Stimulated activated CD4-positive, alpha-beta T cell treated with anti-CD3 and anti-CD28 coated beads, Interleukin-1b, Interleukin-23, amount 100 ng/mL, for 48 hours (primary cell): ENCODE measurements around the gene KCNJ6.
A peak's percentile ranks its signal among the peaks of the same experiment; 100 is the strongest.
"Not testable (repeated sequence)": the region's sequence is repeated elsewhere in the genome, so short reads cannot be mapped to it uniquely, and the experiment has no call there.

Experiments used
- DNase-seq: peaks from one replicate; pipeline ENCODE4 v3.0.0-alpha.2; 2020

KCNJ6 gene

GRCh38 chr21:37766129-37766528, 150.1 kb downstream of the KCNJ6 start:
- DNase-seq: no peak

- no peak for DNase-seq
Measured at GRCh38 chr21:37765221-37765900, 150.9 kb downstream of the KCNJ6 start.

DNA sequence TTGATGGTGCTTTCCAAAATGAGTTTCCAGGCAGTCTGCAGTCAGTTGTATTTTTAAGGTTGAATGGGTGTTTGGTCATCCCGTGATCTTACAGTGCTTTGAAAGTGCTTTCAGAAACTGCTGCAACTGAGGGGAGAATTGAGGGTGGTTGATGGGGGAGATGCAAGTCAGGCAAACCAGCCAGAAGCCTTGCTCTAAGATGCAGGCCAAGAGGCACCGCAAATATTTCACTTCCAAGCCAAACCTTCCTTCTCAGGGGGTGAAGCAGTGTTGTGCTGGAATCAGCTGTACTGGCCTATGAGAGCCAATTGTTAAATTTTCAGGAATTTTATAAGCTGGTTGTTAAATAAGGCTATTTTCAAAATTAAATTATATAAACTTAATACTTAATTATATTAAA, 151.6 kb downstream of the KCNJ6 start:
- no peak for DNase-seq

DNA sequence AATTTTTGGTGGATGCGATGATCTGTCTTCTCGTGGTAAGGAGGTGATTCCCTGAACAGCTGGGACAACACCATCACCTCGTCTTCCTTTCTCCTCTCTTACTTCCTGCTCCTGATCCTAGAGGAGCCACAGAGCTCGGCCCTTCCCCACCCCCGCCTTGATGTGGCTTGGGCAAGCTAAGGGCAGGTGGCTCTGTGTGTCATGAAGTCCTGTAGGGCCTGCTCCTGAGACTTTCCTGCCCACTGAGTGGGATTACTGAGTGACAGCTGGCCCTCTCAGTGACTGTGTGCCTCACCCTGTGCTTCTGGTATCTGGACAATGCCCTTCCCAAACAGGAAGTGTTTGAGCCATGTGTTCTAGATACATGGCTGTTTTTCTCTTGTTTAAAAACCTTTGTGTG, 153.0 kb downstream of the KCNJ6 start:
- DNase-seq: no peak

DNA sequence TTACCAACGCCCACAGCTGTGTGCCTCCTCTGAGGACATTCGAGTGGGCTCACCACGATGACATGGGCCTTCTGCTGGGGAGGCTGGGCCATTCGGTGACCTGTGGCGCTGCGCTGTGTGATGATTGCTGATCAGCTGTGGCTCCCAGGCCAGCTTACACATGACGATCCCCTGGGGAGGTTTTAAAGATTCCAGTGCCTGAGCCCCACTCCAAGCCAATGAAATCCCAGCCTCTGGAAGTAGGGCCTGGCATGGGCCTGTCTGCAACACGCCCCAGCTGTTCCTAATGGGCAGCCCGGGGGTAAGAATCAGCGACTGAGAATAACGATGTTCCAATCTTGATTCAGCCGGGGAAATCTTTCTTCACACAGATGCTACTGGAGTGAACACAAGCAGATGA, 153.7 kb downstream of the KCNJ6 start:
- DNase-seq: no peak

DNA sequence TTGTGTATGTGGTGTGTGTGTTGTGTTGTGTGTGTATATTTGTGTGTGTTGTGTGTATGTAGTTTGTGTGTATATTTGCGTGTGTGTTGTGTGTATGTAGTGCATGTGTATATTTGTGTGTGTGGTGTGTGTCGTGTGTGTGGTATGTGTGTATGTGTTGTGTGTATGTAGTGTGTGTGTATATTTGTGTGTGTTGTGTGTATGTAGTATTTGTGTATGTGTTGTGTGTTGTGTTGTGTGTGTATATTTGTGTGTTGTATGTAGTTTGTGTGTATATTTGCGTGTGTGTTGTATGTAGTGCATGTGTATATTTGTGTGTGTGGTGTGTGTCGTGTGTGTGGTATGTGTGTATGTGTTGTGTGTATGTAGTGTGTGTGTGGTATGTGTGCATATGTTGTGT, 154.9 kb downstream of the KCNJ6 start:
- not testable (repeated sequence) for DNase-seq

DNA sequence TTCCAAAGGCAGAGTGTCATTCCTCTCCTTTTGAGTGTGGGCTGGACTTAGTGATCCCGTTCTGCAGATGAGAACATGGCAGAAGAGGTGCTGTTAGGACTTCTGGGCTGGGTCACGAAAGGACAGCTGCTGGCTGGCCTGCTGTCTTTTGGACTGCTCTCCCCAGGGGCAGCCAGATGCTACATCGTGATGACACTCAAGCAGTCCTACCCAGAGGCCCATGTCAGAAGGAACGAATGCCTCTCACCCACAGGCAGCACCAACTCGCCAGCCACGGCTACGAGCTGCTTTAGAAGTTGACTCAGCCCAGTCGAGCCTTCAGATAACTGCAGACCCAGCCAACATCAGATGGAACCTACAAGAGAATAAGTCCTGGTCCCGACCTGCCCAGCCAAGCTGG, 156.5 kb downstream of the KCNJ6 start:
- no peak for DNase-seq

DNA sequence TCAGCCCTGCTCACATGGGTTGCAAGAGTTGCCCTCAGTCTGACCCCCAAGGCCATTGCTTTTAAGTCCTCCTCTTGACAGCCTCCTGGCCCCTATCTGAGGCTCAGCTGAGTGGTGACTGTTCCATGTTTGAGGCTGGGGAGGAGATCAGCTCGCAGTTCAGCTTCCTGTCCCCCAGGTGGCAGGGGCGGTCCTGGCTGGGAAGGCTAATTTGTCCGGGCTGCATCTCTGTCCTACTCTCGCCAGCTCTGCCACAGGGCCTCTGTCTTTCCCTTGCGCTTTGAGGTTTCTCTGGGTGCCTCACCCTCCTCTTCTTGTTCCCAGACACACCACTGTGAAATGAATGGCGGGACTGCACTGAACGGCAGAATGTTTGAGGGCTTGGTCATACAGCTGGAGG, 157.3 kb downstream of the KCNJ6 start:
- DNase-seq: peak; percentile 11

DNA sequence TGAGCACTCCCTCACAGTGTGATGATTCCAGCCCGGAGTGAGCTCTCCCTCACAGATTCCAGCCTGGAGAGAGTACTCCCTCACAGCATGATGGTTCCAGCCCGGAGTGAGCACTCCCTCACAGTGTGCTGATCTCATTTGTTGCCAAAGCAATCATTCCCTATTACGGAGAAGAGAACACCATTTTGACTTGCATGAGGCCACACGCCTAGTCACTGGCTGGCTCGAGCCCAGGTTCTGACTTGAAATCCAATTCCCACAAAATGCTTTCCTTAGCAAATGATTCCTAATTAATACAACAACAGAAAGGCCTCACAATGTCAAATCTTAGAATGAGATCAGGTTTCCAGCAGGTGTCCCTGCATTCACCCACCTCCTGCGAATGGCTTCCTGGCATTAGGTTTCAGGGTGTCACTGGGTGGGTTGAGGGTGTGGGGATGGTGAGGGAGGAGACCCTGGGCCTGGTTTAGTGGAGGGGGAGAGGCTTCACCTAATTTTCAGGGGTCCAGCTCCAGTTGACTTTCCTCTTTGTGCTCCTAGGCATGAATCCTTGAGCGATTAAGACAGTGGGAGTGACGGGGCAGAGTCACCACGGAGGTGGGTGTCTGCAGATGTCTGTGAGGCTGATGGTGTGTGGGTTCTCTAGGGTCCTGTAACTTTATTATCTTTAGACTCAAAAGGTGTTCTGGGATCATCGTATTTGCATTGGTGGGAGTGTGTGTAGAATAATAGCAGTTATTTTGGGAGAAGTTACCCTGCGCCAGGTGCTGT, 158.5 kb downstream of the KCNJ6 start:
- no peak for DNase-seq

DNA sequence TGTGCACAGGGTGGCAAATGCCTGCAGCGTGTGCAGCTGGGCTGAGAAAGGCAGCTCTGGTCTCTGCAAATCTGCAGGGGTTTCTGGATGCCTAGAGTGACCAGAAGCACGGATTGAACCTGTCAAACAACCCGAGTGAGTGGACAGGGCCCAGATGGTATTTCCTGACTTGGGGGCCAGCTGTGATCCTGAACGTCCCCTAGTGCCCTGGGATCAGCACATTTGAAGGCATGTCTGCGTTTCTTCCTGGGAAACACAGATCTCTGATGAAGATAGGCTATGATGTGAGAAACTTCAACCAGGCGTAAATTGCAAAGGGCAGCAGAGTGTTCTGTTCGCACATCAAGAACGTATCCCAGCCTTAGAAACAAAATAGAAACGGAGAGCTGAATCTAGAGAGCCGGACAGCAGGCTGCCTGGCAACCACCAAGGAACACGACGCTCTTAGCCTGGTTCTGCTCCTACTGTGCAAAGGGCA, 163.1 kb downstream of the KCNJ6 start:
- DNase-seq: no peak

DNA sequence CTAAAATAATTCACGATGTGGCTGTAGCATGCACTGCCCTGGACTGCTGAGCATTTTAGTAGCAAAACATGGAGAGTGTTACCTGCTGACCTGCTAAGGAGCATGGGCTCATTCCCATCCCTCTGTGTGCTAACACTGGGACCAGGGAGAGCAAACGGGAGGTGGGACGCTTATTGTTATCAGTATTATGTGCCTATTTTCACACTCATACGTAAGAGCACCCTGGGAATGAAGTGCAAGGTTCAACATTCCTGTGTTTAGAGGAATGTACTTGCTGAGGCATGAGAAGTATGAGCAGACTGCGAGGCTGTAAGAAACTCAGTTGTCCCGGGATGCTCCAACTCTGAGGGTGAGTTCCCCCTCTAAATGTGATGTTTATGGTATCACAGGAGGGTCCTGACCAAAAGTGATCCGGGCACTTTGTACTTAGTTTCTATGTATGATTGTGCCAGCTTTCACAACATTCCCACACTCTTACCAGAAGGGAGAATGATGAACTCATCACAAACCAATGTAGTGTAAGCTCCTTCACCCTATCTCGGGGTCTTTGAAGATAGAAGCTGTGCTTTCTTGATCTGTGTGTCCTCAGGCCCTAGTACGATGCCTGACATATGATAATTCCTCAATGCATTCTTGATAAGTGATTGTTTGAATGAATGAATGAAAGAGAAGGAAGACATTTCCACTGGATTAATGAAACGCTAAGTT, 164.8 kb downstream of the KCNJ6 start:
- no peak for DNase-seq

- no peak for DNase-seq
Measured at GRCh38 chr21:37749132-37749531, 167.1 kb downstream of the KCNJ6 start.

DNA sequence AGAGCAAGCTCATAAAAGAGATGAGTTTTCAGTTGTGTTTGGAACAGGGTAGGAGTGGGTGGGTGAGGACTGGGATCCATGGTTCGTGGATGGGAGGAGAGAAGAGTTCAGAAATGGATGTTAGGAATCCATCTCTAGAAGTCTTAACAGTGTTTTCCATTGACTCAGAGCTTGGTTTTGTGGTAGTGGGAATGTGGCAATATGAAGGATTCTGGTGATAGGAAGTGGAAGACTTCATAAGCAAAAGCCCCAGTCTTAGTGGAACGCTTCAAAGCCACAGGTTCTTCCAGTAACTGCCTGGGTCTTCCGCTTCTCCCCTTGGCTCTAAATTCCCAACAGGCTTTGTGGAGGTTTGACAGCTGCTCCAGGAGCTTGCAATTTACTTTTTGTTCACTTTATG, 167.9 kb downstream of the KCNJ6 start:
- no peak for DNase-seq

DNA sequence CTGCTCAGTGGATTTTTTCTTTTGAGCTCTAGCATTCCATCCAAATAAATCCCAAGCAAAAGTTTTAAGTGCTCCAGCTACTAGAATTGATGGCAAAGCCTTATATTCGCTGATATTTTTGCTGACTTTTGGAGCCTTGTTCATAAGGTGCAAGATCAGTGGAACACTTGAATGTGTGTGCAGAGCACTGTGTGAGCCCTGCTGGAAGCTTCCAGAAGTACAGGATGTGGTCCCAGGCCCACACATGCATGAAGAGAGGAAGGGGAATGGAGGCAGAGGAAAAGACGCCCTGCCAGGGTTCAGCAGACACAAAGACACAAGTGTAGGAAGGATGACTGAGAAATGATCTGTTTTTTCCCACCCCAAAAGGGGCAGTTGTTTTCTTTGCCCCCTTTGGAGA, 169.4 kb downstream of the KCNJ6 start:
- DNase-seq: no peak

GRCh38 chr21:37744551-37744950, 171.7 kb downstream of the KCNJ6 start:
- DNase-seq: no peak

DNA sequence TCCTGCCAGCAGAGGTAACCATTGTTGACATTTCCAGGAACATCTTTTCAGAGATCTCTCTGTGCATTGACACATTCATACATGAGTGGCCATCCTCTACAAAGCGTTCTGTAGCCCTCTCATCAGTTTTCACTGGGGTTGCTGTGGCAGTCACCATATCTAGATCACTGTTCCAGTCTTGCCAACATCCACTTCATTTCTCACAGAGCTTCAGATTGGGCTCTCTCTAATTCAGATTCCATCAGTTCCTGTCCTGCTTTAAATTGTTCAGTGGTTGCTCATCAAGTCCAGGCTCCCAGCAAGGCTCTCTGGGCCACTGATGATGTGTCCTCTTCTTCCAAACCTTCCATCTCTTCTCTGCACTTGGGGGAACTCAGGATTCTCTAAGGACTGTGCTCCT, 173.7 kb downstream of the KCNJ6 start:
- no peak for DNase-seq

DNA sequence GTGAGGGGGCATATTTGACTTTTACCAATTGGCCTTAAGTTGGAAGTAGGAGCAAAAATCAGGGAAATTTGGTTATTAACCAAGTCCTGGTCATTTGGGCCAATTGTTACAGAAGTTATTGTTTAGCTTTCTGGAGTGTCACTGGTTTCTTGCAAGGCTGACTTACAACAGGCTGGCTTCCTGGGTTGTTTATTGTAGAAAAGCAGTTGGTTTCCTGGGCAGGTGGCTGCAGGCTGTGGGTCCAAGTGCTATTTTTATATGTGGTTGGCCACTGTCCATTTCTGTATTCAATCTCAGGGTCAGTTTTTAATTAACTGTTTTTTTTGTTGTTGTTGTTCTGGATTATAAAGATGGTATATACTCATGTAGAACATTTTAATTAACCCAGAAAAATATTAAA, 174.1 kb downstream of the KCNJ6 start:
- no peak for DNase-seq

DNA sequence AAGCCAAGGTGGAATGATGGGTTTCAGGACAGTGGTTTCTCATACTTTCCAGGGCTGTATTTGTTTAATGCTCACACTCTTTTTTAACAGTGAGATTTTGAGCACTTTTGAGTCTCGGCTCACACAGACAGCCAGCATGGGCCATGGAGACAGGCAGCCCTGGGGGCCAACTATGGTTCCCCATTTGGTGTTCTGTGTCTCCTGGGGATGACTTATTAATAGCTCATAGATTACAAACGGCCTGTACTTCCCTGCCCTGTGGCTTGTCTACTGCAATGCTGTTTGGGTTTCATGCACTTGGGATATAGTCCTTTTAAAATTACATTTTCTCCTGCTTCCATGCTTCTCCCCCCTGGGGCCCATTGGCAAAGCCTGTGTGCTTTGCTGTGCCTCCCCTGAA, 178.3 kb downstream of the KCNJ6 start:
- no peak for DNase-seq

DNA sequence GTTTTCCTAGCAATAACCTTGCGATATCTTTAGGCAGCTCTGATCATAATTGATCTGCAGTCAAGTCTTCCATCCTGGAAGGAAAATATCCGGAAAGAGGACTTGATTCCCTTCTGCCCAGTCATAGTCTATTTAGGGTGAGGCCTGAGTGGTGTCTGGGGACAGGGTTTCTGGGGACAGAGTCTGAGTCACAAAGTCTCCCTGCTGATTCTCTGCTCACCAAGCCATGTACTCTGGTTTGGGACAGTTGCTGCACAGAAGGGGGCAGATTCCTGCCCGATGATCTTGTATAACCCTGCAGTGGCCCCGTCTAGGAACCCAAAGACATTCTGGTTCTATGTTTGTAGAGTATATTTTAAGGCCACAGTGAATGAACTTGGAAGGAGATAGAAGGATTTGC, 178.8 kb downstream of the KCNJ6 start:
- DNase-seq: no peak

DNA sequence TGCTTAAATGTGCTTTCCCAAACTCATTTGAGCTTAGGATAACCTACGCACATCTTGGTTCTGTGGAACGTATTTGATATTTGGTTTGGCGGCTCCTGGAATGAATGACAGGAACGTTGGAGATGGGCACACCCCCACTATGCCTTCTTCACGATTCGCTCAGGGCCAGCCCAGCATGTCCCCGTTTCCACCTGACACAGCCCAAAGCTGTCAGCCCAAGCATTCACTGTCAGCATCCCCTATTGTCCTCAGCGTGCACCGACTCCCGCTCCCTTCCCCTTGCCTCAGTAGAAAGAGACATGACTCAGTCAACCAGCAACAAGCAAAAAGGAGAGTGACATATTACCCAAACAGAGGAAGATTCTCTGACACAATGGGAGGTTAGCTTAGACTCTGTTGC, 181.4 kb downstream of the KCNJ6 start:
- DNase-seq: no peak

DNA sequence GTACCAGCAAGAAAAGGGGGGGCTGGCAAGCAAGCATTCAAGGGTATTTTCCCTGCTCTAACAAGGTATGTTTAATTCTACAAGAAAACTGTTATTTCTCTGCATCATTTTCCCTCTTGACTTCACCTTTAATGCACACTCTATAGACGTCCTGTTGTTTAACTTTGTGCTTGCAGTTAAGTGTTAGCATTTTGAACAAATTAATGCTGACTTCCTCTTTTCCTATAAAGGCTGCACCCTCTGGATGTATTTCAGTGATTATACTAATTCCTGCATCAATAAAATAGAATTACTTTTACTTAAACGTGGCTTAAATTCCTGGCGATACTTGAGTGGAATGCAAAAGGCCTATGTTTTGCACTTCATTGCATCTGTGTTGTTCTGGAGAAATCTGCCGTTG, 183.3 kb downstream of the KCNJ6 start:
- DNase-seq: no peak

DNA sequence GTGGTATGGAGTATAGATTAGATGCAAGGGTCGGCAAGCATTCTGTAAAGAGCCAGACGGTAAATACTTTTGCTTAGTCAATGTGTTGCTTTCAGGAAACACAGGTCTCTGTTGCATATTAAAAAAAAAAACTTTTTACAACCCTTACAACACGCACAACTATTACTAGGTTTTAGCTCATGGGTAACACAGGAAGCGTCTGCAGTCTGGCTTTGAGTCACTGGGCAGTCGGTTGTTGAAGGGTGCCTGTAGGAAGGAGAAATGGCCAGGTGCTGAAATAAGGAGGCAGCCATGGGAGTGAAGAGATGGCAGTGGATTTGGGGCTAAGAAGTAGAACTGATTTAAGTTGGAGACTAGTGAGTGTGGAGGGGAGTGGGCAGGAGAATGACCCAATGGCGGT, 192.1 kb downstream of the KCNJ6 start:
- no peak for DNase-seq

DNA sequence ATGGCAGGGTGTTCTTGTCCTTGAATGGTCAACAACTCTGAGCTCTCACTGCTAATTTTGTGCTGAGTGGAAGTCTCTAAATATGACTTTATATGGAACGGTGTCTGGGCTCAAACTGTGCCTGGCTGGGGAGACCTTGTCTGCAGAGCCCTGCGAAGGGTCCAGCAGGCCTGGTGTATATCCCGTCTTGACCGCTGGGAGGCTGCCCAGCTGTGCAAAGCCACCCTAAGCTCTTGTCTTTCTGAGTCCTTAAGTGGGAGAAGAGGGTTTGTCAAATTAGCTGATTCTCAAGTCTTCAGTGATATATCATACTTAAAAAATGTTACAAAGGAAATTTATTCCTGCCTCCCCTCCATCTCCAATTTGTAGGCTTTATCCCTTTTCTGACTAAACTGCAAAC, 198.7 kb downstream of the KCNJ6 start:
- DNase-seq: no peak

DNA sequence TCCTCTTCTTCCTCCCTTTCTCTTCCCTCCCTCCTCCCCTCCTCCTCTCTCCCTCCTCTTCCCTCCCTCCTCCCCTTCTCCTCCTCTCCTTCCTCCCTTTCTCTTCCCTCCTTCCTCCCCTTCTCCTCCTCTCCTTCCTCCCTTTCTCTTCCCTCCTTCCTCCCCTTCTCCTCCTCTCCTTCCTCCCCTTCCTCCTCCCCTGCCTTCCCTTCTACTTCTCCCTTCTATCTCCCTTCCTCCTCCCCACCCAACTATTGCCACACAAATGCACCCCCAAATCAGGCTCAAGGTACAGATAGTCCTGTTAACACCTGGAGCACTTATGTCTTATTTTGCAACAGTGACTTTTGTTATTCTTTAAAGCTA, 203.7 kb downstream of the KCNJ6 start:
- DNase-seq: not testable (repeated sequence)
